CD4-positive, alpha-beta T cell treated with Interleukin-6 for 4 hours (primary cell): ENCODE results near the gene SPTB.

Experiments
- DNase-seq: peaks from one replicate; pipeline ENCODE4 v3.0.0-alpha.2; 2020; ENCODE audit warnings: mixed read lengths

SPTB gene

GRCh38 chr14:64725261-64725815 lies 154.4 kb downstream of the SPTB start:
- DNase-seq: no peak

- no peak for DNase-seq
These were observed 155.2 kb downstream of the SPTB start for GRCh38 chr14:64724578-64724930.

GRCh38 chr14:64723691-64724577 lies 155.8 kb downstream of the SPTB start:
- DNase-seq: peak; percentile 29

- DNase-seq: peak; percentile 54
These were observed 156.8 kb downstream of the SPTB start for GRCh38 chr14:64722842-64723447.

- DNase-seq: no peak
These were observed 157.8 kb downstream of the SPTB start for GRCh38 chr14:64721899-64722298.

- no peak for DNase-seq
These were observed 158.3 kb downstream of the SPTB start for GRCh38 chr14:64721391-64721791.

GRCh38 chr14:64720131-64720576 lies 159.6 kb downstream of the SPTB start:
- no peak for DNase-seq

GRCh38 chr14:64719601-64720000 lies 160.1 kb downstream of the SPTB start:
- DNase-seq: no peak

- no peak for DNase-seq
These were observed 160.9 kb downstream of the SPTB start for GRCh38 chr14:64718762-64719161.

GRCh38 chr14:64717870-64718269 lies 161.8 kb downstream of the SPTB start:
- no peak for DNase-seq

GRCh38 chr14:64715628-64716412 lies 163.9 kb downstream of the SPTB start:
- no peak for DNase-seq

GRCh38 chr14:64715146-64715627 lies 164.5 kb downstream of the SPTB start:
- DNase-seq: no peak

GRCh38 chr14:64714432-64715025 lies 165.2 kb downstream of the SPTB start:
- no peak for DNase-seq

- DNase-seq: no peak
These were observed 166.0 kb downstream of the SPTB start for GRCh38 chr14:64713677-64714076.

GRCh38 chr14:64711039-64711438 lies 168.7 kb downstream of the SPTB start:
- DNase-seq: no peak

GRCh38 chr14:64709126-64709525 lies 170.6 kb downstream of the SPTB start:
- no peak for DNase-seq

- DNase-seq: peak; percentile 46
These were observed 171.3 kb downstream of the SPTB start for GRCh38 chr14:64708148-64709004.

- DNase-seq: peak; percentile 33
These were observed 172.0 kb downstream of the SPTB start for GRCh38 chr14:64707661-64708060.

GRCh38 chr14:64706593-64707193 lies 173.0 kb downstream of the SPTB start:
- DNase-seq: no peak

GRCh38 chr14:64706119-64706592 lies 173.6 kb downstream of the SPTB start:
- DNase-seq: no peak
